Parathyroid adenoma (tissue), 2 donors: Measurements from ENCODE around the gene HELZ.

Source experiments
- H2AFZ ChIP-seq: fragments of 300-600 bp; sonication (generic); one replicate; pipeline ENCODE4 v1.7.0; 2017; ENCODE audit warnings: antibody characterized with exemption, mild to moderate bottlenecking
- H3K27ac ChIP-seq: fragments of 300-600 bp; sonication (generic); one replicate; pipeline ENCODE4 v1.7.0; 2017
- H3K27me3 ChIP-seq: fragments of 300-600 bp; sonication (generic); one replicate; pipeline ENCODE4 v1.7.0; 2017; ENCODE audit warnings: low read length; ENCODE audit not compliant: control insufficient read depth, insufficient read depth
- H3K36me3 ChIP-seq: fragments of 300-600 bp; sonication (generic); one replicate; pipeline ENCODE4 v1.7.0; 2017; ENCODE audit warnings: low read length; ENCODE audit not compliant: control insufficient read depth, insufficient read depth
- H3K4me1 ChIP-seq: fragments of 300-600 bp; sonication (generic); one replicate; pipeline ENCODE4 v1.7.0; 2017; ENCODE audit warnings: control low read depth
- H3K4me2 ChIP-seq: fragments of 300-600 bp; sonication (generic); one replicate; pipeline ENCODE4 v1.7.0; 2017; ENCODE audit warnings: low read length
- H3K4me3 ChIP-seq: fragments of 300-600 bp; sonication (generic); one replicate; pipeline ENCODE4 v1.7.0; 2017; ENCODE audit warnings: low read depth, low read length
- H3K79me2 ChIP-seq: fragments of 300-600 bp; sonication (generic); one replicate; pipeline ENCODE4 v1.7.0; 2017; ENCODE audit warnings: control low read depth
- H3K9ac ChIP-seq: fragments of 300-600 bp; sonication (generic); one replicate; pipeline ENCODE4 v1.7.0; 2017; ENCODE audit warnings: mild to moderate bottlenecking
- H3K9me3 ChIP-seq: fragments of 300-600 bp; sonication (generic); one replicate; pipeline ENCODE4 v1.7.0; 2017; ENCODE audit warnings: low read length; ENCODE audit not compliant: control insufficient read depth
- TF ChIP-seq, protein P1 (sequence below): fragments of 300-600 bp; sonication (generic); IDR thresholded peaks from one replicate; pipeline ENCODE4 v1.7.0; 2017; ENCODE audit warnings: antibody characterized with exemption, mild to moderate bottlenecking
- donor health status: primary hyperparathyroidism.

Gene HELZ

DNA sequence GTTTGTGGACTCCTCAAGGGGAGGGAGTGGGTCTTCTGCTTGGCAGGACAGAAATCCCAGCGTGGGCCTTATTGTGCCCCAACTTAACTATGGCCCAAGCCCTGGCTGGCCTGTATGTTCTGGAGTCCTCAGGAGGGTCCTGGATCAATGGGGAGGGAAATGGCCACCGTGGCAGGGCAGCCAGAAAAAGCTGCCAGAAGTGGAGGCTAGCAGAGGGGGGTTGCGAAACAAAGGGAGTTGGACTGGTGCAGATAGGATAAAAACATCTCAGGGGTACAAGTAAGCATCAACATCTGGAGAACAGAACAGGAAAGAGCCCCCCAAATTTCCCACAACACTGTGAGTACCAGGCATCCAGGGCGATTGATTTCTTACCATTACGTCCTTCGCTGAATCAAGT is 204.3 kb downstream of the HELZ start:
- Histone ChIP-seq H3K27me3 (no peaks in the 10 kb centered on the region), H2AFZ (no peak overlapping the region), H3K4me2 (no peak overlapping the region), H3K9ac (no peak overlapping the region), H3K79me2 (no peaks in the 10 kb centered on the region), H3K4me3 (no peak overlapping the region), H3K36me3 (no peaks in the 10 kb centered on the region), H3K4me1 (no peaks in the 10 kb centered on the region), H3K9me3 (no peaks in the 10 kb centered on the region), H3K27ac (no peak overlapping the region)
- TF ChIP-seq, protein P1, sequence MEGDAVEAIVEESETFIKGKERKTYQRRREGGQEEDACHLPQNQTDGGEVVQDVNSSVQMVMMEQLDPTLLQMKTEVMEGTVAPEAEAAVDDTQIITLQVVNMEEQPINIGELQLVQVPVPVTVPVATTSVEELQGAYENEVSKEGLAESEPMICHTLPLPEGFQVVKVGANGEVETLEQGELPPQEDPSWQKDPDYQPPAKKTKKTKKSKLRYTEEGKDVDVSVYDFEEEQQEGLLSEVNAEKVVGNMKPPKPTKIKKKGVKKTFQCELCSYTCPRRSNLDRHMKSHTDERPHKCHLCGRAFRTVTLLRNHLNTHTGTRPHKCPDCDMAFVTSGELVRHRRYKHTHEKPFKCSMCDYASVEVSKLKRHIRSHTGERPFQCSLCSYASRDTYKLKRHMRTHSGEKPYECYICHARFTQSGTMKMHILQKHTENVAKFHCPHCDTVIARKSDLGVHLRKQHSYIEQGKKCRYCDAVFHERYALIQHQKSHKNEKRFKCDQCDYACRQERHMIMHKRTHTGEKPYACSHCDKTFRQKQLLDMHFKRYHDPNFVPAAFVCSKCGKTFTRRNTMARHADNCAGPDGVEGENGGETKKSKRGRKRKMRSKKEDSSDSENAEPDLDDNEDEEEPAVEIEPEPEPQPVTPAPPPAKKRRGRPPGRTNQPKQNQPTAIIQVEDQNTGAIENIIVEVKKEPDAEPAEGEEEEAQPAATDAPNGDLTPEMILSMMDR = no peak

DNA sequence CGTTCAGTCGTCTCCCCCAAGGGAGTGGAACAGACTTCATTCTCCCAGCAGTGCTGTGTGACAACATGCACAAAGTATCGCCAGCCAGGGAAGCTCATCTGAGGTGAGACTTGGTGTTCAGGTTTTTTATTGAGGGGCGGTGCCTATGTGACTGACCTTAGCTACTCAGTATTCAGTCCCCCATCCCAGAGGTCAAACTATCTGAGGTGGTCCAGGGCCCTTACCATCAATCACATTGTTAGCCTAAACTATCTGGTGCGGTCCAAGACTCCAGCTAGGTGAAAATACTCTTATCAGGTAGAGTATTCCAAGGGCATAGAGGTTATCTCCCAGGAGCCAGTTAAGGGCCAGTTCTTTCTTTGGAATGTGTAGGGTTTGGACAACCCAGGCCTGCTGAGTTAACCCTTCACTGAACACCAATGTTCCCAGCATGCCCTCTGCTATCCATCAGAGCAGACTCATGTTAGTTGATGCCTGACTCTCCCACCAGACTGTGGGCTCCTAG is 206.1 kb downstream of the HELZ start:
- Histone ChIP-seq H3K4me3 (no peak overlapping the region), H3K9ac (no peak overlapping the region), H2AFZ (no peak overlapping the region), H3K79me2 (no peaks in the 10 kb centered on the region), H3K9me3 (no peaks in the 10 kb centered on the region), H3K4me1 (no peaks in the 10 kb centered on the region), H3K4me2 (no peak overlapping the region), H3K27me3 (no peaks in the 10 kb centered on the region), H3K27ac (no peak overlapping the region), H3K36me3 (no peaks in the 10 kb centered on the region)
- TF ChIP-seq, protein P1 = no peak

DNA sequence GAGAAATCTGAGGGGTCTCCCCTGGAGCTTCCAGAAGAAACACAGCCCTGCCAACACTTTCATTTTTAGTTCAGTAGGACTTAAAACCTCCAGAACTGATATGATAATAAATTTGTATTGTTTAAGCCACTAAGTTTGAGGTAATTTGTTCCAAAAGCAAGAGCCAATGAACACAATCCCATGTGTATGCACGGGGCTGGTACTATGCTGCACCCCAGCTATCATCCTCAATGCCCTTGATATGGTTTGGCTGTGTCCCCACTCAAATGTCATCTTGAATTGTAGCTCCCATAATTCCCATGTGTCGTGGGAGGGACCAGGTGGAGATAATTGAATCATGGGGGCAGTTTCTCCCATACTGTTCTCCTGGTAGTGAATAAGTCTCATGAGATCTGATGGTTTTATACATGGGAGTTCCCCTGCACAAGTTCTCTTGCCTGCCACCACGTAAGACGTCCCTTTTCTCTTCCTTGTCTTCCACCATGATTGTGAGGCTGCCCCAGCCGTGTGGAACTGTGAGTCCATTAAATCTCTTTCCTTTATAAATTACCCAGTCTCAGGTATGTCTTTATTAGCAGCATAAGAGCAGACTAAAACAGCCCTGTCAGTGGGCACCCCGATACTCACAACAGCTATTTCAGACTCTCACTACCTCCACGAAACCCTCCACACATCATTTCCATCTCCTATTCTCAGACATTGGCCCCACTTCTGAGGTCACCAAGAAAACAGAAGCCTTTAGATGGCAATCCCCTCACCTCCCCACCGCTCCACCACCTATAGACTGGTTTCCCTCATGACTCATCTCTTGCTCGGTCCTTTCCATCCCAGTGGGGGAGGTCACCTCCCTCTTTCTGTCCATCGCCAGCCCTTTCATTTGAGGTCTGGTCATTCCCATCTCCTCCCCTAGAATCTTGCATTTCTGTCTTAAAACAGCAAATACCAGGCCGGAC is 209.6 kb downstream of the HELZ start:
- H3K27ac ChIP-seq = no peak overlapping the region
- no peak overlapping the region for H3K4me3 ChIP-seq
- no peaks in the 10 kb centered on the region for H3K4me1 ChIP-seq
- H3K9me3 ChIP-seq = no peaks in the 10 kb centered on the region
- no peaks in the 10 kb centered on the region for H3K79me2 ChIP-seq
- H2AFZ ChIP-seq = no peak overlapping the region
- no peak overlapping the region for H3K4me2 ChIP-seq
- TF ChIP-seq, protein P1 = no peak
- H3K27me3 ChIP-seq = no peaks in the 10 kb centered on the region
- H3K9ac ChIP-seq = no peak overlapping the region
- H3K36me3 ChIP-seq = no peaks in the 10 kb centered on the region

DNA sequence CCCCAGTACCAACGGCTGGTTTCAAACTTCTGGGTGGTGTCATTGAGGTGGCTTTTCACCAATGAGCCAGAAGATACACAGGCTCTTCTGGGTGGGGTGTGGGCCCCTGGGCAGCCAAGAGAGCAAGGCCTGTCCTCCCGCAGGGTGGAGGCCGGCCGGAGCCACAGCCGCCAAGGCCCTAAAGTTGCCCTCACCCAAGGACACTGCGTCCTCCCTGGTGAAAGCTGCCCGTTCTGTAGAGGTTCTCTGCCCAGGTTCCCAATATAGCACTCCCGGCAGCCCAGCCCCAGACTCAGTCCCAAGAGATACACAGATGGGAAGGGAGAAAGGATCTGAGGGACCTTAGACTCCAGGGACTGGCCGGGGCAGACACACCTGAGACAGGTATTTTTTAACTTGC is 211.4 kb downstream of the HELZ start:
- TF ChIP-seq, protein P1 = no peak

More for the DNA sequence above, 211.4 kb downstream of the HELZ start:
- Histone ChIP-seq H3K4me3 (no peak overlapping the region), H3K36me3 (no peaks in the 10 kb centered on the region), H2AFZ (no peak overlapping the region), H3K4me2 (no peak overlapping the region), H3K79me2 (no peaks in the 10 kb centered on the region), H3K9ac (no peak overlapping the region), H3K9me3 (no peaks in the 10 kb centered on the region), H3K4me1 (no peaks in the 10 kb centered on the region), H3K27me3 (no peaks in the 10 kb centered on the region), H3K27ac (no peak overlapping the region)
